H54 (cell line): ENCODE results near the gene PRKCZ.

Experiments
- DNase-seq: peaks from one replicate; pipeline ENCODE4 v3.0.0; 2011; ENCODE audit warnings: low spot score, mixed read lengths; ENCODE audit not compliant: insufficient read length
- FAIRE-seq: peaks from 3 replicates; lab custom pipeline; 2011; peaks lifted over from hg19 to GRCh38; lab: Jason Lieb, UNC
- POLR2A ChIP-seq: IDR thresholded peaks from 2 replicates; pipeline ENCODE4 v1.6.1; 2011; ENCODE audit warnings: low read depth, mild to moderate bottlenecking, low read length

The PRKCZ gene

GRCh38 chr1:2213576-2214505, 163.6 kb downstream of the PRKCZ start:
- DNase-seq (no peak), FAIRE-seq (no peak)
- TF ChIP-seq POLR2A: no peak

GRCh38 chr1:2214541-2215241, 164.5 kb downstream of the PRKCZ start:
- DNase-seq (no peak), FAIRE-seq (no peak)
- TF ChIP-seq POLR2A: no peak

- no peak for TF ChIP-seq POLR2A
- no peak for DNase-seq
- no peak for FAIRE-seq
Observed at GRCh38 chr1:2215329-2215728, 165.1 kb downstream of the PRKCZ start.

- no peak for TF ChIP-seq POLR2A
- no peak for FAIRE-seq
- no peak for DNase-seq
Observed at GRCh38 chr1:2215909-2216766, 165.9 kb downstream of the PRKCZ start.

- DNase-seq (no peak), FAIRE-seq (no peak)
- TF ChIP-seq POLR2A: no peak
Observed at GRCh38 chr1:2216767-2217058, 166.5 kb downstream of the PRKCZ start.

GRCh38 chr1:2221271-2221670, 171.1 kb downstream of the PRKCZ start:
- no peak for FAIRE-seq
- TF ChIP-seq POLR2A: no peak

GRCh38 chr1:2224170-2224584, 174.0 kb downstream of the PRKCZ start:
- DNase-seq: no peak
- no peak for TF ChIP-seq POLR2A
- no peak for FAIRE-seq

More at GRCh38 chr1:2221271-2221670, 171.1 kb downstream of the PRKCZ start:
- DNase-seq: no peak

- FAIRE-seq: no peak
Observed at GRCh38 chr1:2224631-2225428, 174.6 kb downstream of the PRKCZ start.

GRCh38 chr1:2226525-2227345, 176.5 kb downstream of the PRKCZ start:
- FAIRE-seq (no peak), DNase-seq (no peak)
- TF ChIP-seq POLR2A: no peak

More at GRCh38 chr1:2224631-2225428, 174.6 kb downstream of the PRKCZ start:
- no peak for DNase-seq
- TF ChIP-seq POLR2A: no peak

- FAIRE-seq (no peak), DNase-seq (peak; percentile 95)
- peak; percentile 72 for TF ChIP-seq POLR2A
Observed at GRCh38 chr1:2227346-2228156, 177.3 kb downstream of the PRKCZ start.

GRCh38 chr1:2228157-2228594, 178.0 kb downstream of the PRKCZ start, which contains the start of gene SKI:
TSS of gene SKI (plus strand) at chr1:2228319. CDS start at chr1:2228767, 448 bp downstream.
- DNase-seq (no peak), FAIRE-seq (no peak)
- no peak for TF ChIP-seq POLR2A
